Esophagus muscularis mucosa (tissue), 3 donors: ENCODE data around the gene FRK.

Experiments
- CTCF ChIP-seq, 3 experiments: fragments of 200-600 bp in 2 of 3; fragments of 450-650 bp in 1 of 3; sonication (generic) in 2 of 3; IDR thresholded peaks; one replicate each; pipeline ENCODE4 v1.5.1; 2017 to 2019; ENCODE audit warnings: antibody characterized with exemption in 3 of 3, mild to moderate bottlenecking in 2 of 3, moderate library complexity in 1 of 3
- POLR2A ChIP-seq: fragments of 450-650 bp; IDR thresholded peaks from one replicate; pipeline ENCODE4 v1.6.1; 2017; ENCODE audit warnings: antibody characterized with exemption, moderate library complexity, mild to moderate bottlenecking, low read depth

- TF ChIP-seq POLR2A (no peak), CTCF (IDR thresholded peaks at IDR 0.05) (no peak)
Measured at GRCh38 chr6:115882174-115882573, 178.5 kb downstream of the FRK start.
